Gastroesophageal sphincter (tissue), 3 donors: ENCODE results near the gene PLA2R1.

Source experiments
- EP300 ChIP-seq: sonication (generic); formaldehyde crosslinking; IDR thresholded peaks from one replicate; pipeline ENCODE4 v1.6.1; 2017; ENCODE audit warnings: antibody characterized with exemption, mild to moderate bottlenecking
- POLR2A ChIP-seq, 2 donors: fragments of 450-650 bp; IDR thresholded peaks; one replicate each; pipeline ENCODE4 v1.6.1; 2017; ENCODE audit warnings: antibody characterized with exemption in 2 of 2, mild to moderate bottlenecking in 2 of 2, moderate library complexity in 1 of 2
- POLR2AphosphoS5 ChIP-seq: sonication (generic); formaldehyde crosslinking; IDR thresholded peaks from one replicate; pipeline ENCODE4 v1.6.1; 2017; ENCODE audit warnings: antibody characterized with exemption
- TF ChIP-seq, protein P1 (sequence below), 4 experiments: fragments of 200-600 bp in 2 of 4; fragments of 450-650 bp in 2 of 4; sonication (generic) in 1 of 4; IDR thresholded peaks; one replicate each; pipeline ENCODE4 v1.5.1; 2017 to 2019; ENCODE audit warnings: antibody characterized with exemption in 4 of 4, mild to moderate bottlenecking in 2 of 4, moderate library complexity in 2 of 4

GRCh38 chr2:159894145-159894838, 168.1 kb downstream of the PLA2R1 start:
- TF ChIP-seq EP300 (no peak), POLR2A (IDR thresholded peaks at IDR 0.05) (no peak), POLR2AphosphoS5 (no peak)
- TF ChIP-seq, protein P1, sequence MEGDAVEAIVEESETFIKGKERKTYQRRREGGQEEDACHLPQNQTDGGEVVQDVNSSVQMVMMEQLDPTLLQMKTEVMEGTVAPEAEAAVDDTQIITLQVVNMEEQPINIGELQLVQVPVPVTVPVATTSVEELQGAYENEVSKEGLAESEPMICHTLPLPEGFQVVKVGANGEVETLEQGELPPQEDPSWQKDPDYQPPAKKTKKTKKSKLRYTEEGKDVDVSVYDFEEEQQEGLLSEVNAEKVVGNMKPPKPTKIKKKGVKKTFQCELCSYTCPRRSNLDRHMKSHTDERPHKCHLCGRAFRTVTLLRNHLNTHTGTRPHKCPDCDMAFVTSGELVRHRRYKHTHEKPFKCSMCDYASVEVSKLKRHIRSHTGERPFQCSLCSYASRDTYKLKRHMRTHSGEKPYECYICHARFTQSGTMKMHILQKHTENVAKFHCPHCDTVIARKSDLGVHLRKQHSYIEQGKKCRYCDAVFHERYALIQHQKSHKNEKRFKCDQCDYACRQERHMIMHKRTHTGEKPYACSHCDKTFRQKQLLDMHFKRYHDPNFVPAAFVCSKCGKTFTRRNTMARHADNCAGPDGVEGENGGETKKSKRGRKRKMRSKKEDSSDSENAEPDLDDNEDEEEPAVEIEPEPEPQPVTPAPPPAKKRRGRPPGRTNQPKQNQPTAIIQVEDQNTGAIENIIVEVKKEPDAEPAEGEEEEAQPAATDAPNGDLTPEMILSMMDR (IDR thresholded peaks at IDR 0.05), result no peak
